HG02870 (cell line): Measurements from ENCODE around the gene GJD2.

Source experiments
- ATAC-seq: cut with Tn5 transposase; IDR thresholded peaks from one replicate; pipeline ENCODE4 v1.9.1; 2021; ENCODE audit warnings: mild to moderate bottlenecking, moderate library complexity; ENCODE audit not compliant: unreplicated experiment

Gene GJD2

DNA sequence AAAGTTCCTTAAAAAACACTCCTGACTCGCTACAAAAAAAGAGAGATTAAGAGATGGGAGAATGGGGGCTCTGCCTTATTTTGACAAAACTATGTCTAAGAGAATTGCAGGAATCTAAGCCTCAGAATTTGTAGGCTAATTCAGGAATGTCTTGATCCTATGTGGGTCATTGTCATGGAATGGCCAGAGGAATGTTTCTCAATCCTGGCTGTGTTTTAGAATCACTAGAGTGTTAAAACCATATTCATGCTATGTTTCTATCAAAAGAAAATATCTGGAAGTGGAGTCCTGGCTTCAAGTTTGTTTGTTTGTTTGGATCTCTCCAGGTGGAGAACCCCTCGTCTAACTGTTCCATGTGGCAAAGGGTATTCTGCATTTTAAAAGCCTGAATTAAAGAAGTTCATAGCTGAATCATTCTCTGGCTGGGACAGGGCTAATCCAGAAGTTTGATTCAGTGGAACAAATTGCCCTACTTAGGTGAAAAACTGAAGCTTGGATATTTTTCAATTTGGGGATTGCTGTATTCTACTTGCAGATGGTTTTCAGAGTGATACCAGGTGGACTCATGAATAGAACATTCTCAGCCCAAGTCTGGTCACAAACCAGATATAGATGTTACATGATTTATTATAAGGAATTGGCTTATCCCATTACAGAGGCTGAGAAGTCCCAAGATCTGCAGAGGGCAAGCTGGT, 28.2 kb downstream of the GJD2 start:
- ATAC-seq = no peak

GRCh38 chr15:34725556-34725955, 29.2 kb downstream of the GJD2 start:
- no peak for ATAC-seq

DNA sequence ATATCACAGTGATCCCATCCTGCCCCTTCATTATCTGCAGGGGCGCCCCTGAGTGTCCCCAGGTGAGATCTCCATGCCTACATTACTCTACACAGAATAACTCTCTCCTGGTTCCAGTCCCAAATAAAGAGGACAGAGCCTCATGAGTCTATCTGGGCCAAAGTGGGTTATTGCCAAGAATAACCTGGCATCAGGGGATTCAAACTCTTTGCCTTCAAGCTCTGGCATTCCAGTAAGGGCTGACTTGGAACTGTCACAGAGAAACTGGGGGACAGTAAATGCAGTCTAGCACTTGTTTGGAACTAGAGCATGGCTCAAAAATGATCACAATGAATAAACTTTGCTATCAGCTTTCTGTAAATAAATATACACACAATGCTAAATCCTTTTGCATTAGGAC, 30.3 kb downstream of the GJD2 start:
- ATAC-seq = no peak

- ATAC-seq = no peak
Observed at GRCh38 chr15:34722439-34722836, 32.4 kb downstream of the GJD2 start.

DNA sequence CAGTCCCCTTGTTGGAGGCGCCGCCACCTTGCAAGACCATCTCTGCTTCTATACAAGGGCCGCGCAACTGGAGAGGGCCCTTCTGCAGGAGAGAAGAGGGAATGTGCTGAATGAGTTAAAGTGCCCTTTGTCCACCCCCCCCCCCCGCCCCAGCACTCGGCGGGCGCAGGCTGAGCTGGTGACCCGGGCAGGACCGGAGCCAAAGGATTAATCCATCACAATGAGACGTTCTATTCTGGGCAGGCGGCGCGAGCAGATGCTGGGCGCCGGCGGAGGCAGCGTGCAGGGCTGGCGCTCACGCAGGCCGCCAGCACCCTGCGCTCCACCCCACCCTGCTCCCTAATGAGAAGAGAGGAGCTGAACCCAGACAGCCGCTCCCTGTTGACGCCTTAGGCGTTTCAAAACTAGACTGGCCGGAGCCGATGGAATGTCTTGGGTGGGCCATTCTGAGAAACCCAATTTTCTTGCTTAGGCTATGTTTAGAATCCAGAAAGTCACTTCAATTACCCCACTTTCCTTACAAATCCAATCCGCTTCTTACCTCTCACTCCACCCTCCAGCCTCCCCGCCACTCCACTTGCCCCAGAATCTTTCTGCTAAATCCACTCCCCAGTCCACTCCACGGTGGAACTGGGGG, 32.9 kb downstream of the GJD2 start:
- ATAC-seq = no peak

GRCh38 chr15:34721157-34721801, 33.5 kb downstream of the GJD2 start:
- ATAC-seq = no peak

DNA sequence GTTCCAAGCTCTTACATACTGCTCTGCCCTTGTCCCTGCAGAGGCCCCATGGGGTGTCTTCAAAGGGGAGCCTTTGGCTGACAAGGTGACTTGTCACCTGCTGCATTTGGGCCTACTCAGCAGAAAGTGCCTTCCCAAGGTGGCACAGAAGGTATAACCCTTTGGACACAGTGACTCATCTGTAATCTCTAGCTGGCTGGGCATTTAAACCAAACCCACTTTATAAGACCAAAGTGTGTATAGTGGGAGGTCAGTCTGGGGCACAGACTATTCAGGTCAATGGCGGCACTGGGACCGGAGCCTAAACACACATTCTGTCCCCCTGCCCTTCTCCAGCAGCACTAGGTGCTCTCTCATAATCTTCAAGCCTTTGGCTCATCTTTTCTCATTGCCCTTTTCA, 35.1 kb downstream of the GJD2 start:
- ATAC-seq = no peak

DNA sequence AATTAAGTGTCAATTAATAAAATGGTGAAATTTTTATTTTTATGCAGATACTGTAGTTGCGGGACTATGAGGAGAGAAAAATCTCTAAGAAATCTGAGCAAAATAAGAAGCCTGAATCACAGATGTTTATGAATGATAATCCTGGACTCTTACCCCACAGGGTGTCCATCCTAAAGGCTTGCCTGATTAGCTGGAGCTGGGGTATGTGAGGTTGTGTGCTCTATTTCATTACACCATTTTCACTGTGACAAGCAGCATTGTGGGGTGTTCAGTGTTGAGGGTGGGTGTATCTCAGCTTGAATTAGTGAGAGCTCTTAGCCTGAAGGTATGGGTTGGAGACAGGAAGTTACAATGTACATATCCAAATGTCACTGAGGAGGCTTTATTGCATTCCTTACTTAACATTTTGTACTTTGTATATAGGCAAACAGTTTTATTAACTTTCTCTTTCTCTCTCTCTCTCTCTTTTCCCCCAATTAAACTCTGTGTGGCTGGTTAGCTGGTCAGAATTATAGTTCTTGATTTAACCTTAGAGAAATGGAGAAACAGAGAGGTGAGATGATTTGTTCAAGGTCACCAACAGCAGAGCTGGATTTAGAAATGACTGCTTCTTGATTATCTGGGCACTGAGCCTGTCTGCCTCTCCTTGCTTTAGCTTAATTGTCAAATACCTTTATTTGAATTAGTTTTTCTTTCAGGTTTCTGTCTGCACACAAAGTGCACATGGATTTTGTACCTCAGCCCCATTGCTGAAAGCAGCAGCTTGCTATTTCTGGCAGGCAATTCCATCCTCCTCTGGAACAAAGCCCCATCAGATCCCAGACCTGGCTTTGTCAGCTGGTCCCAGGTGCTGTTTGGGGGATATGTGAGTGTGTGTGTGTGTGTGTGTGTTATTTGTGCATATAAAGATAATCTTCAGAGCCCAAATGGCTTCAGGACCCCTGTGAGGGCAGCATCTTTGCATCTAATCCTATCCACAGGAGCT, 35.8 kb downstream of the GJD2 start:
- no peak for ATAC-seq

DNA sequence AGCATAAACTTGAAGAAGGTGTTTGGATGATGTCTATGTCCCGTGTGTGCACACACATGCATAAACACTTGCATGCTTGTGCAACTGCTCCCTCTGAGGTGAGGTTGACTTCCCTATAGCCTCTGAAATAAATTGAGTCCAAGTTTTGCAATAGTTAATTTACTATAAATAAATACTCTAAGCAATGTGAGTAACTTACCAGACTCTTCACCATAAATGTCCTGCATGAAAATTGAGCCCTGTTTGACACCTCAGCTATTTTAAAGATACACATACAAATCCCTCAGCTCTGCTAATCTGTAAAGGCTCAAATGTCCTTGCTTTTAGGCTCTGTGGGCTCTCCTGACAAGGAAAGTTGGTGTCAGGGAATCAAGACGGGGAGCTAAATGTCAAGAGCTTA, 37.1 kb downstream of the GJD2 start:
- no peak for ATAC-seq

GRCh38 chr15:34716111-34716510, 38.7 kb downstream of the GJD2 start:
- no peak for ATAC-seq

DNA sequence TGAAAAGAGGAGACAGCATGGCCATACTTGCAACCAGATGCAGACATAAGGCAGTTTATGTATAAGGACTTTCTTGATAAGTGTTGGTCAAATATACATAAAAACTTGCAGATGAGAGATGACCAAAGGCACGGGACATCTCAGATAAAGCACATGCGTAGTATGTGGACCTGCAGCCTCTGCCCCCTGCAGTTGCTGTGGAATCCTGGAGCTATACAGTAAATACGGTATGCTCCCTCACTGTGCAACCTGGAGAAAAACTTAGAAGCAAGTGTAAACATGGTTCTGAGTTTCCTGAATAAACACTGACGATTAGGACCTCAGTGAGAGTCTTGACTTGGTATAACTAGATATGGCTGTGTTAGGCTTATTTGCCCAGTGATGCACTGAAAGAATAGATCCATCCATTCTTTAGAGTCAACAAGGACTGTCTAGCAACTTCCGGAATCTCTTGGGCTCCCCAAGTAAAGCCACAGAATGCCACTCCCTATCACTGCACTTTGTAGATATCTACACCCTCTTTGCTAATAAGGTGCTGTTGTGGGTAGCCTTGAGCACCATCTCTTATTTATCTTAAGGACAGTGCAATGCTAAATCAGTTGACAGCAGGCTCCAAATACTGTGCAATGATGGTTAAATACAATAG, 40.2 kb downstream of the GJD2 start:
- ATAC-seq = no peak

DNA sequence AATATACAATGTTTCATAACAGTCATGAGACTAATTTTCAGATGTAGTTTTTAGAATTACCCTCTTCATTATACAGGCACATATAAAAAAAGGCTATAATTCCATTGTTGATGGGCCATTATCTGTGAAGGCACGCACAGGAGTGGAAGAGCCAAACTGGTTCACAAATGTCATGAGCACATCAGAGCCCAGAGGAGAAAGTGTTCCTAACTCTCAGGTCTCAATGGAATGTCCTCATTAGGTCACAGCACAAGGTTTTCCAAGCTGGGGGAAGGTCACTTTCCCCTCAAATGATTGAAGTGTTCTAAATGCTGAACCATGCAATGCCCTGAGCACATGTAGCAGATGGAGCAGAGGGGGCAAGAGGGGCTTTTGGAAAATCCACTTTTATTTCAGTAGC, 41.2 kb downstream of the GJD2 start:
- ATAC-seq = no peak

GRCh38 chr15:34709866-34710265, 44.9 kb downstream of the GJD2 start:
- ATAC-seq = no peak

GRCh38 chr15:34708422-34708821, 46.4 kb downstream of the GJD2 start:
- ATAC-seq = no peak

- no peak for ATAC-seq
Observed at GRCh38 chr15:34701536-34701935, 53.3 kb downstream of the GJD2 start.
